MM.1S (cell line): Measurements from ENCODE around the gene RIIAD1.

Source experiments
- DNase-seq: peaks from one replicate; pipeline ENCODE4 v3.0.0-alpha.2; 2015
- H2AFZ ChIP-seq: fragments of 300-600 bp; sonication (generic); 2 replicates; pipeline ENCODE4 v1.6.0; 2016; ENCODE audit warnings: antibody characterized with exemption, low read length
- H3F3A ChIP-seq: fragments of 300-600 bp; sonication (generic); 2 replicates; pipeline ENCODE4 v1.6.1; 2016; ENCODE audit warnings: mild to moderate bottlenecking, antibody characterized with exemption, low read length, moderate library complexity, mixed read lengths; ENCODE audit not compliant: insufficient read depth
- H3K27ac ChIP-seq: fragments of 300-600 bp; sonication (generic); 2 replicates; pipeline ENCODE4 v1.5.1; 2016; ENCODE audit warnings: mild to moderate bottlenecking, low read length
- H3K27me3 ChIP-seq: fragments of 300-600 bp; sonication (generic); replicated peaks from 2 replicates; pipeline ENCODE4 v1.6.0; 2016; ENCODE audit warnings: low read length; ENCODE audit not compliant: insufficient read depth
- H3K36me3 ChIP-seq: fragments of 300-600 bp; sonication (generic); replicated peaks from 2 replicates; pipeline ENCODE4 v1.6.1; 2016; ENCODE audit warnings: mild to moderate bottlenecking, low read length, mixed read lengths; ENCODE audit not compliant: insufficient read depth
- H3K4me1 ChIP-seq: fragments of 300-600 bp; sonication (generic); 2 replicates; pipeline ENCODE4 v1.6.1; 2016; ENCODE audit warnings: low read length, mixed read lengths
- H3K4me2 ChIP-seq: fragments of 300-600 bp; sonication (generic); 2 replicates; pipeline ENCODE4 v1.6.0; 2016; ENCODE audit warnings: low read depth, low read length
- H3K4me3 ChIP-seq: fragments of 300-600 bp; sonication (generic); 2 replicates; pipeline ENCODE4 v1.5.1; 2016; ENCODE audit warnings: low read length, mixed read lengths
- H3K79me2 ChIP-seq: fragments of 300-600 bp; sonication (generic); 2 replicates; pipeline ENCODE4 v1.6.1; 2016; ENCODE audit warnings: mixed run types, low read length, mixed read lengths
- H3K9ac ChIP-seq: fragments of 300-600 bp; sonication (generic); 2 replicates; pipeline ENCODE4 v1.6.1; 2016; ENCODE audit warnings: low read length, mixed read lengths
- H3K9me2 ChIP-seq: fragments of 300-600 bp; sonication (generic); replicated peaks from 2 replicates; pipeline ENCODE4 v1.6.1; 2016; ENCODE audit warnings: mild to moderate bottlenecking, low read length, mixed read lengths; ENCODE audit not compliant: insufficient read depth
- H3K9me3 ChIP-seq: fragments of 300-600 bp; sonication (generic); replicated peaks from 2 replicates; pipeline ENCODE4 v1.6.1; 2016; ENCODE audit warnings: mild to moderate bottlenecking, low read length, mixed read lengths; ENCODE audit not compliant: insufficient read depth
- H4K20me1 ChIP-seq: fragments of 300-600 bp; sonication (generic); 2 replicates; pipeline ENCODE4 v1.6.1; 2016; ENCODE audit warnings: mild to moderate bottlenecking, low read length, moderate library complexity, mixed read lengths; ENCODE audit not compliant: insufficient read depth
- EZH2 ChIP-seq: fragments of 300-600 bp; sonication (generic); optimal IDR thresholded peaks from 2 replicates; pipeline ENCODE3; 2017; ENCODE audit warnings: low read depth, mild to moderate bottlenecking, antibody characterized with exemption, low read length, mixed read lengths
- EZH2phosphoT487 ChIP-seq: fragments of 300-600 bp; sonication (generic); IDR thresholded peaks from 2 replicates; pipeline ENCODE4 v1.6.1; 2018; ENCODE audit warnings: antibody characterized with exemption, low read length
- TF ChIP-seq, protein P1 (sequence below): fragments of 300-600 bp; sonication (generic); IDR thresholded peaks from 2 replicates; pipeline ENCODE4 v1.5.1; 2016; ENCODE audit warnings: antibody characterized with exemption, low read length, mixed read lengths

The RIIAD1 gene

DNA sequence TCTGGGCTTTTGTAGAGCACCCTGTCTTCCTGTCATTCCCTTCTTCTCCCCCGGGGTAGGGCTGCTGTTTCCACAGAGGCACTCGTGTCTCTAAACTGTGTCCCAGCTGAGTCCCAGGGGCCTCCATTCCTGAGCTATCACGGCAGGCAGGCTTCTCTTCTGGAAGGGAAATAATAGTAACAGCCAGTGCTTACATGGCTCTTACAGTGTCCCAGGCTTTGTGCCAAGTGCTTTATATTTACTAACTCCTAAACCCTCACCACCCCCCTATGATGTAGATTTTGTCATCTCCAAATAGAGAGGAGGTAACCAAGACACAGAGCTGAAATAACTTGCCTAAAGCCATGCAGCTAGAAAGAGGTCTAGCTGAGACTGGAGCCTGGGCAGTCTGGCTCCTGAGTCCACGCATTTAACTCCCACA lies 3.3 kb upstream of the RIIAD1 start:
- Histone ChIP-seq H3K4me1 (peaks cover 7% of the 10 kb centered on the region), H3F3A (peaks cover 10% of the 10 kb centered on the region), H3K27me3 (peaks cover 81% of the 10 kb centered on the region), H2AFZ (no peak overlapping the region), H3K36me3 (no peaks in the 10 kb centered on the region), H3K9me3 (no peaks in the 10 kb centered on the region), H3K27ac (no peak overlapping the region), H3K9me2 (no peaks in the 10 kb centered on the region), H4K20me1 (no peaks in the 10 kb centered on the region), H3K4me3 (no peak overlapping the region), H3K9ac (no peak overlapping the region), H3K4me2 (no peak overlapping the region), H3K79me2 (no peaks in the 10 kb centered on the region)
- DNase-seq = no peak
- TF ChIP-seq EZH2phosphoT487 (no peak), EZH2 (no peak)
- TF ChIP-seq, protein P1, sequence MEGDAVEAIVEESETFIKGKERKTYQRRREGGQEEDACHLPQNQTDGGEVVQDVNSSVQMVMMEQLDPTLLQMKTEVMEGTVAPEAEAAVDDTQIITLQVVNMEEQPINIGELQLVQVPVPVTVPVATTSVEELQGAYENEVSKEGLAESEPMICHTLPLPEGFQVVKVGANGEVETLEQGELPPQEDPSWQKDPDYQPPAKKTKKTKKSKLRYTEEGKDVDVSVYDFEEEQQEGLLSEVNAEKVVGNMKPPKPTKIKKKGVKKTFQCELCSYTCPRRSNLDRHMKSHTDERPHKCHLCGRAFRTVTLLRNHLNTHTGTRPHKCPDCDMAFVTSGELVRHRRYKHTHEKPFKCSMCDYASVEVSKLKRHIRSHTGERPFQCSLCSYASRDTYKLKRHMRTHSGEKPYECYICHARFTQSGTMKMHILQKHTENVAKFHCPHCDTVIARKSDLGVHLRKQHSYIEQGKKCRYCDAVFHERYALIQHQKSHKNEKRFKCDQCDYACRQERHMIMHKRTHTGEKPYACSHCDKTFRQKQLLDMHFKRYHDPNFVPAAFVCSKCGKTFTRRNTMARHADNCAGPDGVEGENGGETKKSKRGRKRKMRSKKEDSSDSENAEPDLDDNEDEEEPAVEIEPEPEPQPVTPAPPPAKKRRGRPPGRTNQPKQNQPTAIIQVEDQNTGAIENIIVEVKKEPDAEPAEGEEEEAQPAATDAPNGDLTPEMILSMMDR = no peak

DNA sequence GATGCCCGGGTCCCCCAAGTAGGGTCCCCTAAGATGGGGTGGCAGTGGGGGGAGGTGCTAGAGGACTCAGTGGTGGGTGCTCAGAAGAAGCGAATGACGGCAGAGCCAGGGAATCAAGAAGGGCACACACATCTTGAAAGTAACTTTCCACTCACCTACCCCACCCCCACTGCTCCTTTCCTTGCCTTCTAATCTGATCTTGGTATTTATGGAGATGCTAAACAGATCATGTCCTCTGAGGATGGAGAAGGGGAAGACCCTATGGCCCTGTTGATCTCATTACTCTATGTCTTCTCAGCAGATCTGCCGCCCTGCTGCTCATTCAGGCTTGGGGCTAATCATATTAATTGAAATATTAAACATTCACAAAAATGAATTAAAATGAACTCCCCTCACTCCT lies 2.7 kb upstream of the RIIAD1 start:
- no peaks in the 10 kb centered on the region for H3K9me2 ChIP-seq
- H3K4me2 ChIP-seq = no peak overlapping the region
- H3K27ac ChIP-seq = no peak overlapping the region
- no peaks in the 10 kb centered on the region for H3K36me3 ChIP-seq
- no peak overlapping the region for H3K9ac ChIP-seq
- peaks cover 76% of the 10 kb centered on the region for H3K27me3 ChIP-seq
- H4K20me1 ChIP-seq = no peaks in the 10 kb centered on the region
- H3F3A ChIP-seq = peaks cover 10% of the 10 kb centered on the region
- H3K4me1 ChIP-seq = peaks cover 7% of the 10 kb centered on the region
- no peaks in the 10 kb centered on the region for H3K9me3 ChIP-seq
- H3K79me2 ChIP-seq = no peaks in the 10 kb centered on the region
- no peak overlapping the region for H2AFZ ChIP-seq
- no peak for TF ChIP-seq EZH2
- TF ChIP-seq, protein P1 = no peak
- no peak for TF ChIP-seq EZH2phosphoT487
- H3K4me3 ChIP-seq = no peak overlapping the region
- no peak for DNase-seq

DNA sequence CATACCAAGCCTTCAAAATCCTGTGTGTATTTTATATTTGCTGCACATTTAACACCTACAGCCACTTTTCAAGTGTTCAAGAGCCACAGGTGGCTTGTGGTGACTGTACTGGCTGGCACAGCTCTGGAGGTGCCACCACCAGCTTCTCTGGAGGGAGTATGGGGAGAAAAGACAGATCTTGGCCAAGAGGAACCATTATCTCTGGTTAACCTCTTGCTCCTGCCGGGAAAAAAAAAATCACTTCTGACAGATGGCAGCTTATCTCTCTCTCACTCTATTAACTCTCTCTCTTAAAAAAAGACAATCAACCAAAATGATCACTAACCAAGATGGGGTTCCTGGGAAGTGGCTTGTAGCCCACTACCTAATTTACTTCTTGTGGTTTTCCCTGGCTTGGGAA lies 1.2 kb upstream of the RIIAD1 start:
- H4K20me1 ChIP-seq = no peaks in the 10 kb centered on the region
- peak overlapping the region; percentile 83 for H2AFZ ChIP-seq
- no peak for DNase-seq
- no peaks in the 10 kb centered on the region for H3K79me2 ChIP-seq
- peaks cover 70% of the 10 kb centered on the region for H3K27me3 ChIP-seq
- peaks cover 10% of the 10 kb centered on the region for H3F3A ChIP-seq
- H3K27ac ChIP-seq = no peak overlapping the region; the same call in 1 of the 2 replicates
- no peaks in the 10 kb centered on the region for H3K36me3 ChIP-seq
- peak overlapping the region; percentile 64 for H3K4me3 ChIP-seq
- no peaks in the 10 kb centered on the region for H3K9me3 ChIP-seq
- no peaks in the 10 kb centered on the region for H3K9me2 ChIP-seq
- no peak for TF ChIP-seq EZH2phosphoT487
- TF ChIP-seq, protein P1 = no peak
- no peak for TF ChIP-seq EZH2
- peak overlapping the region; percentile 90 for H3K4me2 ChIP-seq
- peak overlapping the region; percentile 23; the same call in 1 of the 2 replicates for H3K9ac ChIP-seq
- peaks cover 7% of the 10 kb centered on the region for H3K4me1 ChIP-seq
